Bronchial epithelial cell (primary cell): ENCODE measurements around the gene RAB9A. TPM values are rescaled to one million over a fixed set of nuclear protein-coding genes. Genes with fewer than 3 reads are reported as not detected.
"Not testable (repeated sequence)": the region's sequence is repeated elsewhere in the genome, so short reads cannot be mapped to it uniquely, and the experiment has no call there.

Experiments
- DNase-seq: peaks from one replicate; pipeline ENCODE4 v3.0.0-alpha.2; 2010; ENCODE audit warnings: low read depth
- FAIRE-seq: peaks from 2 replicates; lab custom pipeline; 2011; peaks lifted over from hg19 to GRCh38; lab: Jason Lieb, UNC
- H3K27me3 ChIP-seq: 2 replicates; pipeline ENCODE4 v1.5.1; 2011; ENCODE audit warnings: low read length; ENCODE audit not compliant: control insufficient read depth, insufficient read depth
- H3K36me3 ChIP-seq: 2 replicates; pipeline ENCODE4 v1.5.1; 2011; ENCODE audit warnings: low read length; ENCODE audit not compliant: control insufficient read depth, insufficient read depth
- H3K4me3 ChIP-seq: 2 replicates; pipeline ENCODE4 v1.5.1; 2011; ENCODE audit warnings: mild to moderate bottlenecking, low read depth, low read length, control low read depth
- total RNA-seq: library from RNA; depleted of rRNA; stranded (reverse); fragments of >200 nt; gene quantifications from 2 replicates; pipeline ENCODE4 v1.2.1, GENCODE V29; 2014
- TF ChIP-seq, protein P1 (sequence below): IDR thresholded peaks from 2 replicates; pipeline ENCODE4 v1.5.1; 2011; ENCODE audit warnings: mild to moderate bottlenecking, moderate library complexity, low read length, control low read depth, inconsistent platforms; ENCODE audit not compliant: insufficient read depth, severe bottlenecking

RAB9A gene
- total RNA-seq, 1 donor from 2014 or later: 43.4 TPM

DNA sequence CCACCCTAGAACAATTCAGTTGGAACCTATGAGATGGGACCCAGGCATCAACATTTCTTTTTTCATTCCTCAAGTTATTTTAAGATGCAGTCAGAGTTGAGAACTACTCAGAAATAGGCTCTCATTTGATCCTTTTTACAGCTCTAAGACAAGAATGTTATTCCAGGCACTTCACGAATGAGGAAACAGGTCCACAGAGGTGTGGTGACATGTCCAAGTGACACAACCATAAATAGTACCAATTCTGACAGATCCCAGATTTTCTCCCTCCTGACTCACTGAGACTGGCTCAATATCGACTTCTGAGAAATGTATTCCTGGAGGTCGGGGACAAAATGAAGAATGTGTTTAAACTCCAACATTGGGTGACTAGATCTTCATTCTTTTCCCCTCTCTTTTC is 24.9 kb upstream of the RAB9A start:
- Histone ChIP-seq H3K36me3 (no peaks in the 10 kb centered on the region), H3K4me3 (no peak overlapping the region), H3K27me3 (no peaks in the 10 kb centered on the region)
- TF ChIP-seq, protein P1, sequence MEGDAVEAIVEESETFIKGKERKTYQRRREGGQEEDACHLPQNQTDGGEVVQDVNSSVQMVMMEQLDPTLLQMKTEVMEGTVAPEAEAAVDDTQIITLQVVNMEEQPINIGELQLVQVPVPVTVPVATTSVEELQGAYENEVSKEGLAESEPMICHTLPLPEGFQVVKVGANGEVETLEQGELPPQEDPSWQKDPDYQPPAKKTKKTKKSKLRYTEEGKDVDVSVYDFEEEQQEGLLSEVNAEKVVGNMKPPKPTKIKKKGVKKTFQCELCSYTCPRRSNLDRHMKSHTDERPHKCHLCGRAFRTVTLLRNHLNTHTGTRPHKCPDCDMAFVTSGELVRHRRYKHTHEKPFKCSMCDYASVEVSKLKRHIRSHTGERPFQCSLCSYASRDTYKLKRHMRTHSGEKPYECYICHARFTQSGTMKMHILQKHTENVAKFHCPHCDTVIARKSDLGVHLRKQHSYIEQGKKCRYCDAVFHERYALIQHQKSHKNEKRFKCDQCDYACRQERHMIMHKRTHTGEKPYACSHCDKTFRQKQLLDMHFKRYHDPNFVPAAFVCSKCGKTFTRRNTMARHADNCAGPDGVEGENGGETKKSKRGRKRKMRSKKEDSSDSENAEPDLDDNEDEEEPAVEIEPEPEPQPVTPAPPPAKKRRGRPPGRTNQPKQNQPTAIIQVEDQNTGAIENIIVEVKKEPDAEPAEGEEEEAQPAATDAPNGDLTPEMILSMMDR: no peak
- DNase-seq: peak; percentile 39
- no peak for FAIRE-seq

DNA sequence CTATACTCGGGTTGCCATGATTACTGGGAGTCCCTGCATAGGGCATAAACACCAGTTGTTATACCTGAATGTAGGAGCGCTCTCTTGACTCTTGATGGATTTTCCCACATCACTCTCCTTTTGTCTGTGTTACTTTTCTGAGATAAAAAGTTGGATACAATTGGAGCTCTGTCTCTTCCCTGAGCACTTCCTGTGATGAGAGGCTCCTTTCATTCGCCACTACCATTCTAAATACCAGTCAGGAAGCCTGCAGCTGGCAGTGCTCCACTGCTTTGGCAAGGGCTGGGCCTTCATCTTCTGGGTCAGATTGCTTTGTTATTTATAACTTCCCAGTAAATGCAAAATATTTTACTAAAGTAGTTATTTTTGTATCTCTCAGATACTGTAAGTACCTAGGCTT is 22.1 kb upstream of the RAB9A start:
- TF ChIP-seq, protein P1: no peak
- FAIRE-seq: no peak
- no peaks in the 10 kb centered on the region for H3K27me3 ChIP-seq
- DNase-seq: no peak
- H3K36me3 ChIP-seq: no peaks in the 10 kb centered on the region
- no peak overlapping the region for H3K4me3 ChIP-seq

DNA sequence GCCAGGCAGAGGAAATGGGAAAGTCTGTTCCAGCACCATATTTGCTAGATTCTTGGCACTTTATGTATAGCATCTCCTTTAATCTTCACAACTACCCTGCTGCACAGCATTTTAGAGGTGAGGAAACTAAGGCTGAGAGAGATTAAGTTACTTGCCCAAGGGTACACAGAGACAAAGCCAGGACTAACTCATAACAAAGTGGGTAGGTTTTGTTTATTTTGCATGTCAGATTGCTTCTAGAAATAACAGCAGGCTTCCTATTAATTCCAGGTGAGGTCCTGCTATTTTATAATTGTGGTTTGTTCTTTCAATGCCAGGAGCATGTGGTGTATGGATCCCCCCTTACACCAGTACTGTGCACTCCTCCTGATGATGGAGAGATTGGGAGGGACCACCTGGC is 21.0 kb upstream of the RAB9A start:
- DNase-seq (peak; percentile 17), FAIRE-seq (no peak)
- TF ChIP-seq, protein P1: no peak
- Histone ChIP-seq H3K27me3 (no peaks in the 10 kb centered on the region), H3K36me3 (no peaks in the 10 kb centered on the region), H3K4me3 (no peak overlapping the region)

DNA sequence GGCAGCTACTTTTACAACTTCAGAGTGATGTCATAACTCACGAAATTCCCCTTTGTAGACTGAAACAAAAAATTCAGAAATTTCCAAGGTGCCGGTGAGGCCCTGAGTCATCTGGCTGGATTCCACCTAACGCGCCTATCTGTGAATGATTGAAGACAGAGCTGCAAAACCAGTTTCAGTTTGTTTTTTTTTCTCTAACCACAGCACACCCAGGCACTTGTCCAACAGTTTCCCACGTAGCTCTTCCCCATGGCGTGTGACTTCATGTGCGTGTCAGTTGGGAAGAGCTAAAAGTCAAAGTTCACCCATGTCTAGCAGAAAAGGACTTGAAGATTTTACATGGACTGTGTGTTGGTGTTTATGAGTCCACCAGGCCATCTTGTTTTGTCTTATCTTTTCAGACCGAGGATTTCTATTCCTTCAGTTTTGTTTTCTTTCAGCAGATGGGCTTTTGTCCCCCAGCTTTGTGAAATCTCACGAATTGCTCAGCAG is 19.6 kb upstream of the RAB9A start:
- TF ChIP-seq, protein P1: no peak
- FAIRE-seq (peak; percentile 95), DNase-seq (peak; percentile 95)
- H3K36me3 ChIP-seq: no peaks in the 10 kb centered on the region
- H3K4me3 ChIP-seq: no peak overlapping the region
- no peaks in the 10 kb centered on the region for H3K27me3 ChIP-seq

DNA sequence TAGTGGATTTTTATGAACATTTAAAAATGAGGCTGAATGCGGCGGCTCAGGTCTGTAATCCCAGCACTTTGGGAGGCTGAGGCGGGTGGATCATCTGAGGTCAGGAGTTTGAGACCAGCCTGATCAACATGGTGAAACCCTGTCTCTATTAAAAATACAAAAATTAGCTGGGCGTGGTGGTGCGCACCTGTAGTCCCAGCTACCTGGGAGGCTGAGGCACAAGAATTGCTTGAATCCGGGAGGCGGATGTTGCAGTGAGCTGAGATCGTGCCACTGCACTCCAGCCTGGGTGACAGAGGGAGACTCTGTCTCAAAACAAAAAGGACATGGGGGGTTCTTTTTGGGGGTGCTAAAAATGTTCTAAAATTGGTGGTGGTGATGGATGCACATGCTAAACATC is 19.2 kb upstream of the RAB9A start:
- not testable (repeated sequence) for DNase-seq, H3K27me3 ChIP-seq, H3K36me3 ChIP-seq, H3K4me3 ChIP-seq, FAIRE-seq

DNA sequence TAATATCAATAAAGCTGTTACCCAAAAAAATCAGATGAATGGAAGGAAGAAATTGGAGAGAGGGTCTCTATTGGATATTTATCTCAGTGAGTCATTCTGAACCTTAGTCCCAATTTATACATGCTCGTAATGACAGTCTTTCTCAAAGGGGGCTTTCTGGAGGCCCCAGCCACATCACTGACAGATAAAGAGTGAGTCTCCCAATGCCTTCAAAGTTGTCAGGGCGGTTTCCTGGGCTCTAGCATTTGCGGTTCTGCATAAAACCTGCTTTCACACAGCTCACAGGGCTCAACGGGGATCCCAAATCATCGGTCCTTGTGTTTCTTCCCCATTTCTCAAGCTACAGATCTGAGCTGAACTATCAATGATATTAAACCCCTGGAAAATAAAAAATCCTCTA is 18.7 kb upstream of the RAB9A start:
- no peaks in the 10 kb centered on the region for H3K27me3 ChIP-seq
- H3K36me3 ChIP-seq: no peaks in the 10 kb centered on the region
- no peak overlapping the region for H3K4me3 ChIP-seq
- FAIRE-seq (no peak), DNase-seq (no peak)
- TF ChIP-seq, protein P1: no peak
